ENCODE data around the gene CGNL1. TPM values are rescaled to one million over a fixed set of nuclear protein-coding genes. Genes with fewer than 3 reads are reported as not detected.

Gene CGNL1
- total RNA-seq, 1 experiment from 2014 or later: 3.3 TPM

DNA sequence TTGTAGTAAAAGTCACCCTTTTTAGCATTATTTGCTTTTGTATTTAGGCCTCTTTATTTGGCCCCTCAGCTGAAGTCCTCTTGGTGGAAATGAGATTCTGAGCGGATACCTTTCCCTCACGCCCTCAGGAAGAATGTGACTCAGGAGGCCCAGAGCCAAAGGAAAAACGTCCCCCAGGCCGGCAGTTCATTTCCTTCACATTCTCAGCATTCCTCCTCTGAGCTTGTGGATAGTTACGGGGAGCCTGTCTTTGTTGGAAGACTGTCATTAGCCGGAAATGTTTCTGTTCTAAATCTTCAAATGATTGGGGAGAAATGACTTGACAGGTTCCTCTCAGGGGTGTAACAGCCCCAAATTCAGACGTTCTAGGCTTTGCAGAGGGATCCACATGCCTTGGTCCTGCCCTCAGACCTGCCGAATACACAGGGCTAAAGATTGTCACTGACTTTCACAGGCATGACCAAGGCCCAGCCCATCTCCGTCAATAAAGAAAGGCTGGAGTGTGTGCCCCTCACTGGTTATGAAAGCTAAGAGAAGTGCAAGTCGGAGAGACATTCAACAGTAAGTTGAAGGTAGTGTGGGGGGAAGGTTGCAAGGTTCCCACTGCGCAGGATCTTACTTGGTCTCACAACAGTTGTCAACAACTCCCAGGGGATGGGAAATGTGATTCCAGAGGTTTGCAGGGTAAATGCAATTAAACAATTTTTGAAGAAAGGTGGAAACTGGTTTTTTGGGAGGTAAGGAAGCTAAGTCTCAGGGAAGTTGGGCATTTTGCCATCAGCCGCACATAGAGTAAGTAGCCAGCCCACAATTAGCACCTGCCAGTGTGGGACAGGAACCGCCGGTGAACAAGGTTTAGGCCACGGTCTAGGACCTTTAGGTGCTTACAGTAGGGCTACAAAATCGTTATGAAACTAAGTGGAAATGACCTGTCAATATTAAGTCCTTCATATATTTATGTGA is 175.7 kb downstream of the CGNL1 start:
- Mint-ChIP-seq H3K27ac (ENCODE audit: unreplicated experiment) (peak overlapping the region; percentile 61), H3K36me3 (ENCODE audit: insufficient read depth, unreplicated experiment) (no peaks in the 10 kb centered on the region), H3K4me3 (ENCODE audit: low read depth, unreplicated experiment) (no peak overlapping the region), H3K4me1 (ENCODE audit: low read depth, unreplicated experiment) (peaks cover 64% of the 10 kb centered on the region), H3K27me3 (ENCODE audit: unreplicated experiment) (no peaks in the 10 kb centered on the region), H3K9me3 (ENCODE audit: low read depth, unreplicated experiment) (no peaks in the 10 kb centered on the region)
- CTCF ChIA-PET: interaction anchor here (0.6 to 3.0 kb wide), 5 partner anchors 9 to 295 kb away, joined by 3 to 20 read pairs (median 4); no protein-coding TSS in a partner anchor
- DNase-seq: peak; percentile 78
- intact Hi-C loops (cut with micrococcal nuclease; ENCODE audit: unreplicated experiment): no loop called here
- no TSS peak for BruUV-seq (replicated peaks)
- TF ChIP-seq, protein P1, sequence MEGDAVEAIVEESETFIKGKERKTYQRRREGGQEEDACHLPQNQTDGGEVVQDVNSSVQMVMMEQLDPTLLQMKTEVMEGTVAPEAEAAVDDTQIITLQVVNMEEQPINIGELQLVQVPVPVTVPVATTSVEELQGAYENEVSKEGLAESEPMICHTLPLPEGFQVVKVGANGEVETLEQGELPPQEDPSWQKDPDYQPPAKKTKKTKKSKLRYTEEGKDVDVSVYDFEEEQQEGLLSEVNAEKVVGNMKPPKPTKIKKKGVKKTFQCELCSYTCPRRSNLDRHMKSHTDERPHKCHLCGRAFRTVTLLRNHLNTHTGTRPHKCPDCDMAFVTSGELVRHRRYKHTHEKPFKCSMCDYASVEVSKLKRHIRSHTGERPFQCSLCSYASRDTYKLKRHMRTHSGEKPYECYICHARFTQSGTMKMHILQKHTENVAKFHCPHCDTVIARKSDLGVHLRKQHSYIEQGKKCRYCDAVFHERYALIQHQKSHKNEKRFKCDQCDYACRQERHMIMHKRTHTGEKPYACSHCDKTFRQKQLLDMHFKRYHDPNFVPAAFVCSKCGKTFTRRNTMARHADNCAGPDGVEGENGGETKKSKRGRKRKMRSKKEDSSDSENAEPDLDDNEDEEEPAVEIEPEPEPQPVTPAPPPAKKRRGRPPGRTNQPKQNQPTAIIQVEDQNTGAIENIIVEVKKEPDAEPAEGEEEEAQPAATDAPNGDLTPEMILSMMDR (IDR thresholded peaks at IDR 0.05; ENCODE audit: unreplicated experiment): no peak

- Mint-ChIP-seq H3K27ac (ENCODE audit: unreplicated experiment) (peak overlapping the region; percentile 61), H3K9me3 (ENCODE audit: low read depth, unreplicated experiment) (no peaks in the 10 kb centered on the region)
- intact Hi-C loops (cut with micrococcal nuclease; ENCODE audit: unreplicated experiment): no loop called here
These were observed 176.5 kb downstream of the CGNL1 start for GRCh38 chr15:57552678-57553334.

DNA sequence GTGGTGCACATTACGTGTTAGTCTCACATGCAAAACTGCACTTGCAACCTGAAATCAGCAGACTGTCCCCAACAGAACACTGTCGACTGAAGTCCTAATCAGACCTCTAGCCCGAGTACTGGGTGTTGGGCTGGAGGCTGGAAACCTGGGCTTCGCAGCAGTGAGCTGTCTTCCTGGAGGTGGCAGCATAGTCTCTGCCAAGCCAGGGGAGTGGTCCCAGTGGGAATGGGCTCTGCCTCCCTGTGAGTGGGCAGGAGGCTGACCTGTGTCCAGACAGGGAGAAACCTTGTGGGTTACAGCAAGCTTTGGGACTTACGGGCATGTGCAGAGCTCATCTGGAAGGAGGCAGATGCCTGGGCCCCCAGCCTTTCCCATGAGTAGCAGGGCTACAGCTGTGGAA is 177.2 kb downstream of the CGNL1 start:
- intact Hi-C loops (cut with micrococcal nuclease; ENCODE audit: unreplicated experiment): no loop called here
- TF ChIP-seq, protein P1 (IDR thresholded peaks at IDR 0.05; ENCODE audit: unreplicated experiment): no peak
- no TSS peak for BruUV-seq (replicated peaks)
- Mint-ChIP-seq H3K4me1 (ENCODE audit: low read depth, unreplicated experiment) (peaks cover 56% of the 10 kb centered on the region), H3K36me3 (ENCODE audit: insufficient read depth, unreplicated experiment) (no peaks in the 10 kb centered on the region), H3K9me3 (ENCODE audit: low read depth, unreplicated experiment) (no peaks in the 10 kb centered on the region), H3K27me3 (ENCODE audit: unreplicated experiment) (no peaks in the 10 kb centered on the region), H3K27ac (ENCODE audit: unreplicated experiment) (no peak overlapping the region), H3K4me3 (ENCODE audit: low read depth, unreplicated experiment) (no peak overlapping the region)
- no peak for DNase-seq
- CTCF ChIA-PET: interaction anchor here (1.0 kb wide), 1 partner anchor 27 kb away, joined by 3 read pairs; no protein-coding TSS in a partner anchor

More at GRCh38 chr15:57552678-57553334, 176.5 kb downstream of the CGNL1 start:
- no peak overlapping the region for H3K4me3 Mint-ChIP-seq (ENCODE audit: low read depth, unreplicated experiment)
- TF ChIP-seq, protein P1 (IDR thresholded peaks at IDR 0.05; ENCODE audit: unreplicated experiment): no peak
- H3K4me1 Mint-ChIP-seq (ENCODE audit: low read depth, unreplicated experiment): peaks cover 63% of the 10 kb centered on the region
- no peak for DNase-seq
- no peaks in the 10 kb centered on the region for H3K36me3 Mint-ChIP-seq (ENCODE audit: insufficient read depth, unreplicated experiment)
- no TSS peak for BruUV-seq (replicated peaks)
- H3K27me3 Mint-ChIP-seq (ENCODE audit: unreplicated experiment): no peaks in the 10 kb centered on the region
- CTCF ChIA-PET: interaction anchor here (0.6 to 3.0 kb wide), 4 partner anchors 8 to 294 kb away, joined by 3 to 20 read pairs (median 8); no protein-coding TSS in a partner anchor

DNA sequence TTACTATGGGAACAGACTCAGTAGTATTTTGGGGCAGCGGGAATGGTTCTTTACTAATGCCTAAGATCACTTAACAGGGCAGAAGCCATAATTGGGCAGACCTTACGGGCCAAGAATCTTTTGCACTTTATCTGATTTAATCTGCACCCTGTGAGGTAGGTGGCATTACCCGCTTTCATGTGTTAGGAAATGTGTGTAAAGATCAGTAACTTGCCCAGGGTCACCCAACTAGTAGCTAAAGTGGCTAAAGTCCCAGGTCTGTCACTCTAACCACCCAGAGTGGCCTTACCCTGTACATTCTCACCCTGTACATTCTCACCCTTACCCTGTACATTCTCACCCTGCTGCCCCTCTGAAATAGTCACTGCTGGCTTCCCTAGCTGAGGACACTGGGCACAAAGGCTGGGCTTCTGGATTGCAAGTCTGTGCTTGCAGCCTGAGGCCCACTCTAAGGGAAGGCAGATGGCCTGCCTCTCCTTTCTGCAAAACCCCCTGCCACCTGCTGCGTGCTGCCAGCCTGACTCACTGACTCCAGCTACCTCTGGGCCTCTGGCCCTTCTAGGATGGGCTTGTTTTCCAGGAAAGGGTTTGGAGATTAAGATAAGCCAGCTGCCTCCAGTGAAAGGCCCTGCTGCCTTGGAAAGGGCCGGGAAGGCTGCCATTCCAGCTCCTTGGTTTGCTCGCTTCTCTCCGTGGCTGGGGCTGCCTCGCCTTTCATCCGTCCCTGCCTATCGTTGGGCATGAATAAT is 177.9 kb downstream of the CGNL1 start:
- Mint-ChIP-seq H3K4me3 (ENCODE audit: low read depth, unreplicated experiment) (no peak overlapping the region), H3K36me3 (ENCODE audit: insufficient read depth, unreplicated experiment) (no peaks in the 10 kb centered on the region), H3K4me1 (ENCODE audit: low read depth, unreplicated experiment) (peaks cover 49% of the 10 kb centered on the region), H3K9me3 (ENCODE audit: low read depth, unreplicated experiment) (no peaks in the 10 kb centered on the region), H3K27me3 (ENCODE audit: unreplicated experiment) (no peaks in the 10 kb centered on the region), H3K27ac (ENCODE audit: unreplicated experiment) (no peak overlapping the region)
- DNase-seq: no peak
- intact Hi-C loops (cut with micrococcal nuclease; ENCODE audit: unreplicated experiment): no loop called here
- BruUV-seq (replicated peaks): no TSS peak
- TF ChIP-seq, protein P1 (IDR thresholded peaks at IDR 0.05; ENCODE audit: unreplicated experiment): no peak
- CTCF ChIA-PET: interaction anchor here (1.0 kb wide), 1 partner anchor 26 kb away, joined by 3 read pairs; no protein-coding TSS in a partner anchor
